ENCODE results near the gene ALAS1. TPM values are rescaled to one million over a fixed set of nuclear protein-coding genes. Genes with fewer than 3 reads are reported as not detected.

Gene ALAS1
- total and polyA plus RNA-seq, 9 donors, result 16.1 to 70.1 (median 25.8) TPM

DNA sequence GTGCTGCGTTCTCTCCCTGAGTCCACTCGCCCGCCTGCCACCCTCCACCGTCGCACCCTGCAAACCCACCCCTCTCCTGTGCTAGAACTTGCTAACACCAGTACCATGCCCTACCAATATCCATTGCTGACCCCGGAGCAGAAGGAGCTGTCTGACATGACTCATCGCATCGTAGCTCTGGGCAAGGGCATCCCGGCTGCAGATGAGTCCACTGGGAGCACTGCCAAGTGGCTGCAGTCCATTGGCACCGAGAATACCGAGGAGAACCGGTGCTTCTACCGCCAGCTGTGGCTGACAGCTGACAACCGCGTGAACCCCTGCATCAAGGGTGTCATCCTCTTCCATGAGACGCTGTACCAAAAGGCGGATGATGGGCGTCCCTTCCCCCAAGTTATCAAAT lies 4.9 kb upstream of the ALAS1 start:
- 64 to 67% (median 65%) methylated on average over 18 of the region's 18 CpGs for WGBS, 3 donors
- no peak overlapping the region for H3K4me3 ChIP-seq
- no peak overlapping the region for H3K27ac ChIP-seq
- no peaks in the 10 kb centered on the region for H3K27me3 ChIP-seq
- no peak for TF ChIP-seq EP300 (IDR thresholded peaks at IDR 0.05)
- TF ChIP-seq, protein P1, sequence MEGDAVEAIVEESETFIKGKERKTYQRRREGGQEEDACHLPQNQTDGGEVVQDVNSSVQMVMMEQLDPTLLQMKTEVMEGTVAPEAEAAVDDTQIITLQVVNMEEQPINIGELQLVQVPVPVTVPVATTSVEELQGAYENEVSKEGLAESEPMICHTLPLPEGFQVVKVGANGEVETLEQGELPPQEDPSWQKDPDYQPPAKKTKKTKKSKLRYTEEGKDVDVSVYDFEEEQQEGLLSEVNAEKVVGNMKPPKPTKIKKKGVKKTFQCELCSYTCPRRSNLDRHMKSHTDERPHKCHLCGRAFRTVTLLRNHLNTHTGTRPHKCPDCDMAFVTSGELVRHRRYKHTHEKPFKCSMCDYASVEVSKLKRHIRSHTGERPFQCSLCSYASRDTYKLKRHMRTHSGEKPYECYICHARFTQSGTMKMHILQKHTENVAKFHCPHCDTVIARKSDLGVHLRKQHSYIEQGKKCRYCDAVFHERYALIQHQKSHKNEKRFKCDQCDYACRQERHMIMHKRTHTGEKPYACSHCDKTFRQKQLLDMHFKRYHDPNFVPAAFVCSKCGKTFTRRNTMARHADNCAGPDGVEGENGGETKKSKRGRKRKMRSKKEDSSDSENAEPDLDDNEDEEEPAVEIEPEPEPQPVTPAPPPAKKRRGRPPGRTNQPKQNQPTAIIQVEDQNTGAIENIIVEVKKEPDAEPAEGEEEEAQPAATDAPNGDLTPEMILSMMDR (IDR thresholded peaks at IDR 0.05), result no peak
- TF ChIP-seq POLR2A (IDR thresholded peaks at IDR 0.05), result no peak
- no peaks in the 10 kb centered on the region for H3K9me3 ChIP-seq
- intact Hi-C loops (cut with DNase I), result no loop called here
- H3K36me3 ChIP-seq, result no peaks in the 10 kb centered on the region
- peaks cover 29% of the 10 kb centered on the region for H3K4me1 ChIP-seq (ENCODE audit: insufficient read depth)
- peak in 4 of 5 donors; percentile 47 to 64 (median 60) for DNase-seq

DNA sequence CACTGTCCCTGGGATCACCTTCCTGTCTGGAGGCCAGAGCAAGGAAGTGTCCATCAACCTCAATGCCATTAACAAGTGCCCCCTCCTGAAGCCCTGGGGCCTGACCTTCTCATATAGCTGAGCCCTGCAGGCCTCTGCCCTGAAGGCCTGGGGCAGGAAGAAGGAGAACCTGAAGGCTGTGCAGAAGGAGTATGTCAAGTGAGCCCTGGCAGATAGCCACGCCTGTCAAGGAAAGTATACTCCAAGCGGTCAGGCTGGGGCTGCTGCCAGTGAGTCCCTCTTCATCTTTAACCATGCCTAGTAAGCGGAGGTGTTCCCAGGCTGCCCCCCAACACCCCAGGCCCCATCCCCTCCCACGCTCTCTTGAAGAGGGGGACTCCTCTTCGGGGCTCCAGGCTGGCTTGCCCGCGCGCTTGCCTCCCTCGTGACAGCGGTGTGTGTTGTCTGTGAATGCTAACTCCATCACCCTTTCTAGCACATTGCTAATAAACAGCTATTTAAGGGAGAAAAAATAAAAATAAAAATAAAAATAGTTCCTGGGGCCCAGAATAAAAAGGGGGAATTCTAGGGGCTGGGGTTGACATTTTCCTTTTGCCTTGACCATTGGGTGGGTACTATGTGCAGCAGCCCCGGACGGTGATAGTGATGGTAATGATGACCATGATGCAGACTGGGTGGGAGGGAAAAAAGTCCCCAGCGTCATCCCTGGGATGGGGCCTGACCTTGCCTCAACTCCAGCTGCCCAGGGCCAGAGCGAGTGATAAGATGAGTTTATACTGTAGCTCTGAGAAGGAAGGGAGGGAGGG lies 3.3 kb upstream of the ALAS1 start:
- no peaks in the 10 kb centered on the region for H3K27me3 ChIP-seq
- no peaks in the 10 kb centered on the region for H3K36me3 ChIP-seq
- intact Hi-C loops (cut with DNase I), result no loop called here
- H3K9me3 ChIP-seq, result no peaks in the 10 kb centered on the region
- no peak overlapping the region for H3K4me3 ChIP-seq
- peak overlapping the region in 1 of 2 donors; percentile 36 for H3K27ac ChIP-seq
- TF ChIP-seq, protein P1 (IDR thresholded peaks at IDR 0.05), result no peak
- TF ChIP-seq POLR2A (IDR thresholded peaks at IDR 0.05) (no peak), EP300 (IDR thresholded peaks at IDR 0.05) (no peak)
- DNase-seq, result peak; percentile 89 to 93 (median 93)
- 14 to 21% (median 17%) methylated on average over 14 of the region's 14 CpGs for WGBS, 3 donors
- peaks cover 34% of the 10 kb centered on the region for H3K4me1 ChIP-seq (ENCODE audit: insufficient read depth)

DNA sequence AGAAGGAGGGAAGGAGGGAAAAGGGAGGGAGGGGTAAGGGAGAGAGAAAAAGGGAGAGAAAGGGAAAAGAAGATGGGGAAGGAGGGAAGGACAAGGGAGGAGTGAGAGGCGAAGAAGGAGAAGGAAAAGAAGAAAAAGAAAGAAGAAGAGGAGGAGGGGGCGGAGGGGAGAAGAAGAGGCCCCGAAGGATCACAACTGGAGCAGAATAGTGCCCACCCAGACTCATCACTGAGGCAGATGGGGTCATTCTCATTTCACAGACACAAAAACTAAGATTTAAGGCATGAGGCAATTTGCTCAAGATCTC lies 2.7 kb upstream of the ALAS1 start:
- WGBS, 3 donors, result 78 to 79% (median 79%) methylated on average over 3 of the region's 3 CpGs

DNA sequence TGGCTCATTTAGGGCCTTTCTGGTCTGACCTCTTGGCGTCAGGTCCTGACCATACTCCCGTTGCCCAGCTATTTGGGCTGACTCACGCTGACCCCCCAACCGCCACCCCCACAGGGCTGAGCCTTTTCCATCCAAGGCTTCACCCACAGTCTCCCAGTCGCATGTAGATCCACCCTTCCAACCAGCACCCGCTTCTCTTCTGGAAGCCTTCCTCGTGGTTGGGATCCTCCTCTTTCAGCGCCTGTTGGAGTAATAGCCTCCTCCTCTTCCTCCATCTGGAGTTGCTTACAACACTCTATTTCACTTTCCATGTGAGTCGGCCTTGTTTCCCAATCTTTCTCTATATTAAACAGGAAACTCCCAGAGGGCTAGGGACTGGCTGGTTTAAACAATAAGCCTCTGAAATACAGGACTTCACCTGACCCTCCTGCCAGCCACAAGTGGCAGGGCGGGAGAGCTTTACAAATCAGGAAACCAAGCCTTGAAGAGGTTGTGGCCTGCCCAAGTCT lies 2.1 kb upstream of the ALAS1 start:
- Histone ChIP-seq H3K9me3 (no peaks in the 10 kb centered on the region), H3K27me3 (no peaks in the 10 kb centered on the region), H3K27ac (no peak overlapping the region), H3K36me3 (no peaks in the 10 kb centered on the region), H3K4me1 (ENCODE audit: insufficient read depth) (peaks cover 24% of the 10 kb centered on the region), H3K4me3 (no peak overlapping the region)
- peak in 1 of 5 donors; percentile 37 for DNase-seq
- TF ChIP-seq EP300 (IDR thresholded peaks at IDR 0.05), result no peak
- TF ChIP-seq, protein P1 (IDR thresholded peaks at IDR 0.05), result no peak
- TF ChIP-seq POLR2A (IDR thresholded peaks at IDR 0.05), result no peak
- WGBS, 3 donors, result 60 to 68% (median 65%) methylated on average over 10 of the region's 10 CpGs
- intact Hi-C loops (cut with DNase I), result no loop called here

More for the DNA sequence above, 2.7 kb upstream of the ALAS1 start:
- H3K27me3 ChIP-seq, result no peaks in the 10 kb centered on the region
- H3K9me3 ChIP-seq, result no peaks in the 10 kb centered on the region
- DNase-seq, result no peak
- H3K36me3 ChIP-seq, result no peaks in the 10 kb centered on the region
- intact Hi-C loops (cut with DNase I), result no loop called here
- peak overlapping the region in 1 of 2 donors; percentile 36 for H3K27ac ChIP-seq
- no peak for TF ChIP-seq POLR2A (IDR thresholded peaks at IDR 0.05)
- TF ChIP-seq, protein P1 (IDR thresholded peaks at IDR 0.05), result no peak
- TF ChIP-seq EP300 (IDR thresholded peaks at IDR 0.05), result no peak
- H3K4me3 ChIP-seq, result no peak overlapping the region
- H3K4me1 ChIP-seq (ENCODE audit: insufficient read depth), result peaks cover 29% of the 10 kb centered on the region

Measured in ovary (tissue), 9 donors.